C4-2B (cell line): ENCODE data around the gene ABHD16B.

Experiments used
- H3K27ac ChIP-seq: fragments of 450-650 bp; 2 replicates; pipeline ENCODE4 v1.5.1; 2017
- CTCF ChIP-seq: fragments of 450-650 bp; conservative IDR thresholded peaks from 2 replicates; pipeline ENCODE4 v1.5.1; 2017; ENCODE audit warnings: mild to moderate bottlenecking
- ZFX ChIP-seq: fragments of 450-650 bp; IDR thresholded peaks from 2 replicates; pipeline ENCODE4 v1.6.1; 2017

The ABHD16B gene

DNA sequence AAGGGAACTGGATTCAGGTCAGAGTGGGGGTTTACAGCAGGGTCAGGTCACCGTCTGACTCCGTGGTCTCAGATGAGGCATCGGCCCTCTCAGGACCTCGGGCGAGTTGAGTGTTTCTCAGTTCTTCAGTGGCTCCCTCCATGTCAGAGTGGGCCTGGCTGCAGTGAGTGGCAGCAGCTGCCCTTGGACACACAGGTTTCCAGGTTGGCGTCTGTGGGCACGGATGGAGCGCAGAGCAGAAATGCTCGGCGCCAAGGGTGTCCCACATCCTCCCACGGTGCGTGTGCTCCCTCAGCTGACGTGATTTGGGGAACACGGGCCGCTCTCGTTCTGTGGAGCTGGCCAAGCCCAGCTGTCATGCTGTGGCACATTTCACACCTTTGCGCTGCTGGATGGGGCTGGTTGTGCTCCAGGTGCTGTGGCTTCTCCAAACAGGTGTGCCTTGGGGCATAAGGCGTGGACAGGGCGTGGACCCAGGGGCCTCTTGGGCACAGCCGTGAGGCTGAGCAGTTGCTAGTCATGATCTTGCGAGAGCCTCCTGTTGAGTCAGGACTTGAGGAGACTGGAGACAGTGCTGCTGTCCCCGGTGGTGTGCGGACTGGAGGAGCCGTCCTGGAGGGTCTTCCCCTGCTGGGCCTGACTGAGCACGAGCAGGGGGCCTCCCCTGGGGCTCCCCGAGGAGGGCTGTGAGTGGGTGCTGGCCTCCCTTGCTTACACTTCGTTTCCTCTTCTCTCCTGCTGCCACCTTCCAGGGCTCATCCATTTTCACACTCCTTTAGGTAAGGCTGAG, 24.2 kb downstream of the ABHD16B start:
- H3K27ac ChIP-seq: peak overlapping the region; percentile 47
- TF ChIP-seq ZFX (no peak), CTCF (no peak)

- TF ChIP-seq ZFX (no peak), CTCF (no peak)
- peak overlapping the region; percentile 47; the same call in 1 of the 2 replicates for H3K27ac ChIP-seq
These were observed 24.7 kb downstream of the ABHD16B start for GRCh38 chr20:63886054-63886419.

- TF ChIP-seq CTCF: no peak
- TF ChIP-seq ZFX: no peak
- peak overlapping the region; percentile 21; the same call in 1 of the 2 replicates for H3K27ac ChIP-seq
These were observed 25.6 kb downstream of the ABHD16B start for GRCh38 chr20:63886921-63887320.

- H3K27ac ChIP-seq: peak overlapping the region; percentile 69
- no peak for TF ChIP-seq CTCF
- no peak for TF ChIP-seq ZFX
These were observed 28.2 kb downstream of the ABHD16B start for GRCh38 chr20:63889241-63890200.

GRCh38 chr20:63890201-63890576, 28.9 kb downstream of the ABHD16B start:
- peak overlapping the region; percentile 69 for H3K27ac ChIP-seq
- TF ChIP-seq ZFX (no peak), CTCF (no peak)

GRCh38 chr20:63890616-63891015, 29.3 kb downstream of the ABHD16B start:
- no peak overlapping the region for H3K27ac ChIP-seq
- TF ChIP-seq CTCF (no peak), ZFX (no peak)
